Thymus (tissue), 11 donors: ENCODE data around the gene HDDC2. TPM values are rescaled to one million over a fixed set of nuclear protein-coding genes. Genes with fewer than 3 reads are reported as not detected.

Source experiments
- DNase-seq, 9 donors: peaks; one replicate each; pipeline ENCODE4 v3.0.0-alpha.2; 2013; ENCODE audit warnings: low spot score in 9 of 9, low read depth in 6 of 9, missing footprints in 1 of 9
- H3K27ac ChIP-seq, 2 donors: one replicate each; pipeline ENCODE4 v1.5.1; 2013; ENCODE audit warnings: control low read depth in 1 of 2, low read depth in 1 of 2, low read length in 1 of 2, mild to moderate bottlenecking in 1 of 2, moderate library complexity in 1 of 2
- H3K27me3 ChIP-seq, 2 donors: one replicate each; pipeline ENCODE4 v1.5.1; 2013; ENCODE audit warnings: low read length in 1 of 2; ENCODE audit not compliant: control insufficient read depth in 2 of 2, insufficient read depth in 1 of 2
- H3K36me3 ChIP-seq, 2 donors: one replicate each; pipeline ENCODE4 v1.5.1; 2013; ENCODE audit warnings: low read length in 1 of 2, mild to moderate bottlenecking in 1 of 2, moderate library complexity in 1 of 2; ENCODE audit not compliant: control insufficient read depth in 2 of 2, insufficient read depth in 2 of 2
- H3K4me1 ChIP-seq, 2 donors: one replicate each; pipeline ENCODE4 v1.5.1; 2013; ENCODE audit warnings: low read length in 2 of 2; ENCODE audit not compliant: control insufficient read depth in 2 of 2, insufficient read depth in 2 of 2
- H3K4me3 ChIP-seq, 2 donors: one replicate each; pipeline ENCODE4 v1.5.1; 2013; ENCODE audit warnings: low read length in 2 of 2, control low read depth in 1 of 2, mild to moderate bottlenecking in 1 of 2
- H3K9me3 ChIP-seq, 2 donors: one replicate each; pipeline ENCODE4 v1.5.1; 2013; ENCODE audit warnings: low read length in 1 of 2, mild to moderate bottlenecking in 1 of 2; ENCODE audit not compliant: control insufficient read depth in 2 of 2, insufficient read depth in 1 of 2
- WGBS: extraction: QIAGEN DNeasy Blood & Tissue Kit; methylation state at CpG from one replicate; pipeline ENCODE4 v1.1.7; 2013; 5-methylcytosine and 5-hydroxymethylcytosine counted together
- polyA plus RNA-seq: library from polyadenylated mRNA; stranded (reverse); fragments of 200-250 nt; gene quantifications from one replicate; pipeline ENCODE4 v1.2.3, GENCODE V29; 2013
- total RNA-seq: library from RNA; stranded (reverse); fragments of 120-200 nt; gene quantifications from one replicate; pipeline ENCODE4 v1.2.4, GENCODE V29; 2013
- donor health status: healthy.

The HDDC2 gene
- total and polyA plus RNA-seq, 2 donors = 64.5 to 72.6 TPM

GRCh38 chr6:125339653-125340052 lies 37.9 kb upstream of the HDDC2 start:
- no peak for DNase-seq
- WGBS = 95% methylated on average over 1 of the region's 1 CpG
- no peaks in the 10 kb centered on the region for H3K9me3 ChIP-seq

GRCh38 chr6:125338381-125338780 lies 36.6 kb upstream of the HDDC2 start:
- no peak overlapping the region for H3K27ac ChIP-seq
- no peaks in the 10 kb centered on the region for H3K27me3 ChIP-seq
- no peak overlapping the region for H3K4me3 ChIP-seq
- H3K36me3 ChIP-seq = no peaks in the 10 kb centered on the region
- no peak for DNase-seq
- no peaks in the 10 kb centered on the region for H3K4me1 ChIP-seq
- H3K9me3 ChIP-seq = no peaks in the 10 kb centered on the region

More at GRCh38 chr6:125339653-125340052, 37.9 kb upstream of the HDDC2 start:
- H3K4me1 ChIP-seq = no peaks in the 10 kb centered on the region
- no peak overlapping the region for H3K4me3 ChIP-seq
- H3K27ac ChIP-seq = no peak overlapping the region
- no peaks in the 10 kb centered on the region for H3K27me3 ChIP-seq
- no peaks in the 10 kb centered on the region for H3K36me3 ChIP-seq

- H3K4me3 ChIP-seq = no peak overlapping the region
- H3K27ac ChIP-seq = no peak overlapping the region
- 96% methylated on average over 6 of the region's 6 CpGs for WGBS
- H3K9me3 ChIP-seq = no peaks in the 10 kb centered on the region
- no peaks in the 10 kb centered on the region for H3K27me3 ChIP-seq
- no peaks in the 10 kb centered on the region for H3K4me1 ChIP-seq
- no peaks in the 10 kb centered on the region for H3K36me3 ChIP-seq
- no peak for DNase-seq
Observed at GRCh38 chr6:125337706-125338105, 35.9 kb upstream of the HDDC2 start.

GRCh38 chr6:125332664-125333063 lies 30.9 kb upstream of the HDDC2 start:
- DNase-seq = no peak
- 98% methylated on average over 1 of the region's 1 CpG for WGBS
- Histone ChIP-seq H3K9me3 (no peaks in the 10 kb centered on the region), H3K27ac (no peak overlapping the region), H3K4me1 (no peaks in the 10 kb centered on the region), H3K36me3 (no peaks in the 10 kb centered on the region), H3K27me3 (no peaks in the 10 kb centered on the region), H3K4me3 (no peak overlapping the region)

- no peak for DNase-seq
- Histone ChIP-seq H3K27ac (no peak overlapping the region), H3K4me1 (no peaks in the 10 kb centered on the region), H3K27me3 (no peaks in the 10 kb centered on the region), H3K4me3 (no peak overlapping the region), H3K36me3 (no peaks in the 10 kb centered on the region), H3K9me3 (no peaks in the 10 kb centered on the region)
- WGBS = 65% methylated on average over 2 of the region's 2 CpGs
Observed at GRCh38 chr6:125325586-125325985, 23.8 kb upstream of the HDDC2 start.

- no peak overlapping the region for H3K4me3 ChIP-seq
- WGBS = 94% methylated on average over 2 of the region's 2 CpGs
- no peaks in the 10 kb centered on the region for H3K36me3 ChIP-seq
Observed at GRCh38 chr6:125323376-125323775, 21.6 kb upstream of the HDDC2 start.

GRCh38 chr6:125316621-125317020 lies 14.9 kb upstream of the HDDC2 start:
- 97% methylated on average over 9 of the region's 9 CpGs for WGBS
- DNase-seq = no peak
- Histone ChIP-seq H3K27ac (no peak overlapping the region), H3K36me3 (no peaks in the 10 kb centered on the region), H3K27me3 (peaks cover 0 to 3% of the 10 kb centered on the region in 2 donors), H3K9me3 (no peaks in the 10 kb centered on the region), H3K4me1 (no peaks in the 10 kb centered on the region), H3K4me3 (no peak overlapping the region)

More at GRCh38 chr6:125323376-125323775, 21.6 kb upstream of the HDDC2 start:
- no peak for DNase-seq
- H3K27ac ChIP-seq = no peak overlapping the region
- H3K4me1 ChIP-seq = no peaks in the 10 kb centered on the region
- no peaks in the 10 kb centered on the region for H3K27me3 ChIP-seq
- no peaks in the 10 kb centered on the region for H3K9me3 ChIP-seq

GRCh38 chr6:125315548-125315947 lies 13.8 kb upstream of the HDDC2 start:
- H3K4me1 ChIP-seq = no peaks in the 10 kb centered on the region
- 97% methylated on average over 5 of the region's 5 CpGs for WGBS
- H3K27ac ChIP-seq = no peak overlapping the region
- peaks cover 0 to 3% of the 10 kb centered on the region in 2 donors for H3K27me3 ChIP-seq
- no peak overlapping the region for H3K4me3 ChIP-seq
- H3K9me3 ChIP-seq = no peaks in the 10 kb centered on the region
- no peaks in the 10 kb centered on the region for H3K36me3 ChIP-seq
- DNase-seq = no peak

GRCh38 chr6:125314009-125314581 lies 12.3 kb upstream of the HDDC2 start:
- Histone ChIP-seq H3K9me3 (no peaks in the 10 kb centered on the region), H3K27ac (no peak overlapping the region), H3K4me3 (no peak overlapping the region), H3K36me3 (no peaks in the 10 kb centered on the region), H3K27me3 (peaks cover 0 to 3% of the 10 kb centered on the region in 2 donors), H3K4me1 (no peaks in the 10 kb centered on the region)
- 23% methylated on average over 10 of the region's 10 CpGs for WGBS
- peak in 5 of 9 donors; percentile 29 to 73 (median 57) for DNase-seq
